Fibroblast of villous mesenchyme (primary cell): ENCODE measurements around the gene UBE2E3. TPM values are rescaled to one million over a fixed set of nuclear protein-coding genes. Genes with fewer than 3 reads are reported as not detected.

ENCODE experiments used
- DNase-seq: peaks from one replicate; pipeline ENCODE4 v3.0.0-alpha.2; 2010; ENCODE audit warnings: low read depth
- H3K4me3 ChIP-seq: 2 replicates; pipeline ENCODE4 v1.5.1; 2011; ENCODE audit warnings: low read depth, mild to moderate bottlenecking, low read length
- CTCF ChIP-seq: IDR thresholded peaks from 2 replicates; pipeline ENCODE4 v1.5.1; 2012; ENCODE audit warnings: low read depth, mild to moderate bottlenecking, low read length; ENCODE audit not compliant: insufficient read depth
- total RNA-seq: library from RNA; depleted of rRNA; stranded (reverse); fragments of >200 nt; gene quantifications from 2 replicates; pipeline ENCODE4 v1.2.3, GENCODE V29; 2012

The UBE2E3 gene
- total RNA-seq, 1 donor = 66.9 TPM

- TF ChIP-seq CTCF = no peak
- peak; percentile 19 for DNase-seq
Measured at GRCh38 chr2:181106229-181106628, 125.8 kb downstream of the UBE2E3 start.

GRCh38 chr2:181106789-181107627 is 126.6 kb downstream of the UBE2E3 start:
- H3K4me3 ChIP-seq = no peak overlapping the region
- no peak for TF ChIP-seq CTCF
- peak; percentile 96 for DNase-seq

More at GRCh38 chr2:181106229-181106628, 125.8 kb downstream of the UBE2E3 start:
- no peak overlapping the region for H3K4me3 ChIP-seq

- TF ChIP-seq CTCF = no peak
- no peak for DNase-seq
- no peak overlapping the region for H3K4me3 ChIP-seq
Measured at GRCh38 chr2:181107628-181107945, 127.2 kb downstream of the UBE2E3 start.

- TF ChIP-seq CTCF = no peak
- no peak overlapping the region for H3K4me3 ChIP-seq
- no peak for DNase-seq
Measured at GRCh38 chr2:181111059-181111458, 130.7 kb downstream of the UBE2E3 start.

GRCh38 chr2:181112916-181113315 is 132.5 kb downstream of the UBE2E3 start:
- DNase-seq = no peak
- H3K4me3 ChIP-seq = no peak overlapping the region
- TF ChIP-seq CTCF = no peak
